Hepatocyte (in vitro differentiated cells): ENCODE results near the gene SPATS2. TPM values are rescaled to one million over a fixed set of nuclear protein-coding genes. Genes with fewer than 3 reads are reported as not detected.

Experiments
- DNase-seq: peaks from one replicate; pipeline ENCODE4 v3.0.0-alpha.2; 2016; ENCODE audit warnings: low spot score
- H2AFZ ChIP-seq: fragments of 200-600 bp; sonication (generic); 2 replicates; pipeline ENCODE4 v1.6.0; 2016; ENCODE audit warnings: antibody characterized with exemption, mild to moderate bottlenecking
- H3K27ac ChIP-seq: fragments of 200-600 bp; sonication (generic); 2 replicates; pipeline ENCODE4 v1.5.1; 2016; ENCODE audit warnings: mild to moderate bottlenecking
- H3K27me3 ChIP-seq: fragments of 200-600 bp; sonication (generic); 2 replicates; pipeline ENCODE4 v1.6.1; 2016
- H3K36me3 ChIP-seq: fragments of 200-600 bp; sonication (generic); replicated peaks from 2 replicates; pipeline ENCODE4 v1.5.1; 2016; ENCODE audit warnings: low read depth; ENCODE audit not compliant: insufficient read depth
- H3K4me1 ChIP-seq: fragments of 200-600 bp; sonication (generic); 2 replicates; pipeline ENCODE4 v1.5.1; 2016; ENCODE audit warnings: mild to moderate bottlenecking, moderate library complexity; ENCODE audit not compliant: insufficient read depth
- H3K4me2 ChIP-seq: fragments of 200-600 bp; sonication (generic); 2 replicates; pipeline ENCODE4 v1.6.0; 2016
- H3K4me3 ChIP-seq: fragments of 200-600 bp; sonication (generic); 2 replicates; pipeline ENCODE4 v1.5.1; 2016; ENCODE audit warnings: mild to moderate bottlenecking
- H3K79me2 ChIP-seq: fragments of 200-600 bp; sonication (generic); 2 replicates; pipeline ENCODE4 v1.6.0; 2017; ENCODE audit warnings: mild to moderate bottlenecking
- H3K9me2 ChIP-seq: fragments of 200-600 bp; sonication (generic); replicated peaks from 2 replicates; pipeline ENCODE4 v1.6.0; 2017; ENCODE audit warnings: mild to moderate bottlenecking; ENCODE audit not compliant: insufficient read depth
- H3K9me3 ChIP-seq: fragments of 200-600 bp; sonication (generic); 2 replicates; pipeline ENCODE4 v1.5.1; 2016; ENCODE audit warnings: low read depth, mild to moderate bottlenecking
- H4K20me1 ChIP-seq: fragments of 200-600 bp; sonication (generic); 2 replicates; pipeline ENCODE4 v1.6.0; 2016; ENCODE audit warnings: mild to moderate bottlenecking; ENCODE audit not compliant: insufficient read depth, poor library complexity, severe bottlenecking
- CTCF ChIP-seq: fragments of 200-600 bp; sonication (generic); IDR thresholded peaks from 2 replicates; pipeline ENCODE4 v1.5.1; 2016; ENCODE audit warnings: antibody characterized with exemption, mild to moderate bottlenecking; ENCODE audit not compliant: poor library complexity
- EZH2 ChIP-seq: fragments of 200-600 bp; sonication (generic); IDR thresholded peaks from 2 replicates; pipeline ENCODE4 v1.6.1; 2016; ENCODE audit warnings: antibody characterized with exemption, mild to moderate bottlenecking, borderline replicate concordance
- EZH2phosphoT487 ChIP-seq: fragments of 200-600 bp; sonication (generic); IDR thresholded peaks from one replicate; pipeline ENCODE4 v1.6.1; 2018; ENCODE audit warnings: antibody characterized with exemption, mild to moderate bottlenecking, low read depth, moderate library complexity; ENCODE audit not compliant: unreplicated experiment, severe bottlenecking
- WGBS: methylation state at CpG from one replicate; pipeline ENCODE4 v1.1.6; 2016; ENCODE audit warnings: low lambda C conversion rate; ENCODE audit errors: missing lambda C conversion rate; 5-methylcytosine and 5-hydroxymethylcytosine counted together
- polyA plus RNA-seq: library from polyadenylated mRNA; unstranded; fragments of >200 nt; fragmentation: Nextera tagmentation; extraction: Ambion mirVana; gene quantifications from 2 replicates; pipeline ENCODE4 v1.2.1, GENCODE V29; 2016
- total RNA-seq: library from RNA; depleted of rRNA; stranded (reverse); fragments of >200 nt; gene quantifications from 2 replicates; pipeline ENCODE4 v1.2.3, GENCODE V29; 2014

Gene SPATS2
- total and polyA plus RNA-seq, 2 experiments from 2014 or later, result 24.9 to 39.8 TPM

GRCh38 chr12:49519574-49519936, 152.3 kb downstream of the SPATS2 start:
- WGBS, result 98% methylated on average over 5 of the region's 5 CpGs
- H4K20me1 ChIP-seq, result no peaks in the 10 kb centered on the region
- no peak overlapping the region for H3K4me2 ChIP-seq
- no peak overlapping the region for H2AFZ ChIP-seq
- DNase-seq, result no peak
- no peaks in the 10 kb centered on the region for H3K4me1 ChIP-seq
- H3K9me3 ChIP-seq, result no peaks in the 10 kb centered on the region
- H3K36me3 ChIP-seq, result no peaks in the 10 kb centered on the region
- H3K27me3 ChIP-seq, result no peaks in the 10 kb centered on the region
- H3K9me2 ChIP-seq, result no peaks in the 10 kb centered on the region
- H3K4me3 ChIP-seq, result no peak overlapping the region
- TF ChIP-seq EZH2phosphoT487 (no peak), CTCF (no peak), EZH2 (no peak)
- no peaks in the 10 kb centered on the region for H3K79me2 ChIP-seq
- H3K27ac ChIP-seq, result no peak overlapping the region

GRCh38 chr12:49521389-49521788, 154.1 kb downstream of the SPATS2 start:
- no peaks in the 10 kb centered on the region for H3K9me2 ChIP-seq
- H3K9me3 ChIP-seq, result no peaks in the 10 kb centered on the region
- H3K27ac ChIP-seq, result no peak overlapping the region
- TF ChIP-seq EZH2phosphoT487 (no peak), EZH2 (no peak), CTCF (no peak)
- DNase-seq, result no peak
- H3K27me3 ChIP-seq, result no peaks in the 10 kb centered on the region
- no peaks in the 10 kb centered on the region for H3K4me1 ChIP-seq
- H2AFZ ChIP-seq, result no peak overlapping the region
- no peaks in the 10 kb centered on the region for H3K36me3 ChIP-seq
- no peaks in the 10 kb centered on the region for H3K79me2 ChIP-seq
- 92% methylated on average over 4 of the region's 4 CpGs for WGBS
- no peak overlapping the region for H3K4me3 ChIP-seq
- no peak overlapping the region for H3K4me2 ChIP-seq
- H4K20me1 ChIP-seq, result no peaks in the 10 kb centered on the region

DNA sequence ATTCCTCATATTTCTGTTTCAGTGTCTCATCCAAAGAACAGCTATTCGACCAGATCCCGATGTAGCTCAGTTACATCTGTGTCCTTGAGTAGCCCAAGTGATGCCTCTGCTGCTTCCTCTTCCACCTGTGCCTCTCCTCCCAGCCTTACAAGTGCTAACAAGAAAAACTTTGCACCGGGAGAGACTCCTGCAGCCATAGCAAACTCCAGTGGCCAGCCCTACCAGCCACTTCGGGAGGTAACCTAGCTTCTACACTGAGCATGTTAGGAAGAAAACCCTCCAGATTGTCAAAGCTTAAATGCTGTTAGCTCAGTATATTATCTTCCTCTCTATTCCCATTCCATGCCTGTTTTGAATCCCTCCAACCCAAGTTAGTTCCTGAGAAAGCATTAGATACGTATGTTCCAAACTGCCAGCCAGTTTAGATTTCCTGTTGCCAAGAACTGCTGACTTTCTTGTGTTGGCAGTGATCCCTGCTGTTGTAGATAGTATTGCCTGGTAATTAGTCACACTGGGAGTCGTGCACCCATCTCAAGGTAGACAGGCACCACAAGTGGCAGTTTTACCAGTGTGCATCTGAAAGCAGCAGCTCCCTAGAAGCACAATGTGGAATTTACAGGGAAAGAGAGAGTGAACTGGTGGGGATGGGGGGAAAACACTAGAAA, 157.5 kb downstream of the SPATS2 start:
- no peaks in the 10 kb centered on the region for H3K36me3 ChIP-seq

More for the DNA sequence above, 157.5 kb downstream of the SPATS2 start:
- TF ChIP-seq CTCF, result no peak
- no peak for TF ChIP-seq EZH2
- no peak for TF ChIP-seq EZH2phosphoT487
- H3K27ac ChIP-seq, result no peak overlapping the region
- H3K4me3 ChIP-seq, result no peak overlapping the region
- no peaks in the 10 kb centered on the region for H3K9me3 ChIP-seq
- H3K4me2 ChIP-seq, result no peak overlapping the region
- no peaks in the 10 kb centered on the region for H3K79me2 ChIP-seq
- no peaks in the 10 kb centered on the region for H3K4me1 ChIP-seq
- 96% methylated on average over 6 of the region's 6 CpGs for WGBS
- no peaks in the 10 kb centered on the region for H3K9me2 ChIP-seq
- no peak for DNase-seq
- no peak overlapping the region for H2AFZ ChIP-seq
- no peaks in the 10 kb centered on the region for H4K20me1 ChIP-seq
- no peaks in the 10 kb centered on the region for H3K27me3 ChIP-seq
